OCI-LY3 (cell line): Measurements from ENCODE around the gene SYPL1.

Experiments used
- EZH2phosphoT487 ChIP-seq: fragments of 200-600 bp; shearing (Covaris generic); IDR thresholded peaks from 2 replicates; pipeline ENCODE4 v1.6.1; 2018; ENCODE audit warnings: antibody characterized with exemption, mixed run types, low read depth
- TF ChIP-seq, protein P1 (sequence below): fragments of 200-600, 300-600 bp; sonication (generic); IDR thresholded peaks from 2 replicates; pipeline ENCODE4 v1.5.1; 2014; ENCODE audit warnings: antibody characterized with exemption, low read length, low read depth

DNA sequence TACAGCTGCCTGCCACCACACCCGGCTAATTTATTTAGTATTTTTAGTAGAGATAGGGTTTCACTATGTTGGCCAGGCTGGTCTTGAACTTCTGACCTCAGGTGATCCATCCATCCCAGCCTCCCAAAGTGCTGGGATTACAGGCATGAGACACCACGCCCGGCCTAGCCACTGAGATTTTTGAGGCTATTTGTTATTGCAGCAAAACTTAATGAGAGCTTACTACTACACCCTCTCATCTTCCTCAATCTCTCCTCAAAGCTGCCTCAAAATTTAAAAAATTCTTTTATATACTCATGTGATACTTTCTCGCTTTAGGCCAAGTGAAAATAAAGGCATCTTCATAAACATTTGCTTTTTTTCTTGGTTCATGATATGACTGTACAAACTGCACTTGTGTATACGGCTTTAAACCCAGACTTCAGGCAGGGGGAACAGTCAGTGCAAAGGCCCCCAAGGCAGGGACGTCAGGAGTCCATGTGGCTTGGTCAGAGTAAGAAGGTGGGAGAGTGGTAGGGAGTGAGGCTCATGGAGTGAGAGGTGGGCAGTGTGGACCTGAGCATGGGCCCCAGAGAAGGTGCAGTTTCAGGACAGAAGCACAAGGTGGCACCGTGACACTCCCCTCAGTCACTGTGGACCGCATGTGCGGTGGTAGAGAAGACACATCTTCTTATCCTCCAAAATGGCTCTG lies 55.5 kb downstream of the SYPL1 start:
- TF ChIP-seq, protein P1, sequence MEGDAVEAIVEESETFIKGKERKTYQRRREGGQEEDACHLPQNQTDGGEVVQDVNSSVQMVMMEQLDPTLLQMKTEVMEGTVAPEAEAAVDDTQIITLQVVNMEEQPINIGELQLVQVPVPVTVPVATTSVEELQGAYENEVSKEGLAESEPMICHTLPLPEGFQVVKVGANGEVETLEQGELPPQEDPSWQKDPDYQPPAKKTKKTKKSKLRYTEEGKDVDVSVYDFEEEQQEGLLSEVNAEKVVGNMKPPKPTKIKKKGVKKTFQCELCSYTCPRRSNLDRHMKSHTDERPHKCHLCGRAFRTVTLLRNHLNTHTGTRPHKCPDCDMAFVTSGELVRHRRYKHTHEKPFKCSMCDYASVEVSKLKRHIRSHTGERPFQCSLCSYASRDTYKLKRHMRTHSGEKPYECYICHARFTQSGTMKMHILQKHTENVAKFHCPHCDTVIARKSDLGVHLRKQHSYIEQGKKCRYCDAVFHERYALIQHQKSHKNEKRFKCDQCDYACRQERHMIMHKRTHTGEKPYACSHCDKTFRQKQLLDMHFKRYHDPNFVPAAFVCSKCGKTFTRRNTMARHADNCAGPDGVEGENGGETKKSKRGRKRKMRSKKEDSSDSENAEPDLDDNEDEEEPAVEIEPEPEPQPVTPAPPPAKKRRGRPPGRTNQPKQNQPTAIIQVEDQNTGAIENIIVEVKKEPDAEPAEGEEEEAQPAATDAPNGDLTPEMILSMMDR, result peak; percentile 95
- no peak for TF ChIP-seq EZH2phosphoT487
